ENCODE data around the gene SIRPA. TPM values are rescaled to one million over a fixed set of nuclear protein-coding genes. Genes with fewer than 3 reads are reported as not detected.
A peak's percentile ranks its signal among the peaks of the same experiment; 100 is the strongest.

Gene SIRPA
- total and polyA plus RNA-seq, 2 of the 4 experiments (the other 2 are of a cell fraction) = 9.9 to 40.2 TPM

DNA sequence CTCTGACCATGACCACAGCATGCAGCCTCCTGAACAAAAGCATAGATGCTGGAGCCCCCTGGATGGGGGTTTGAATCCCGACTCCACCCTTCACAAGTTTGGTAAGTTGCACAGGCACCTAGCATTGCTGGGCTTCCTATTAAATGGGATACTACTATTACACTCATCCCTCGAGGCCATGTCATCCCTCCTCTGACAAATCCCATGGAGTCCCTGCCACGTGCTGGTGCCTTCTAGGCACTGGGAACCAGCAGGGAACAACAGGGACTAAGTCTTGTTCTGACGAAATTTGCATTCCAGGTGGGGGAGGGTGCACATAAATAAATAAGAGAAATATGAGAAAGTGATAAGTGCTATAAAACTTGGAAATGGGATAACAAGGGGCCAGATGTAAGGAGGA, 15.3 kb upstream of the SIRPA start:
- Histone ChIP-seq H3K4me1 (ENCODE audit: control insufficient read depth, insufficient read depth, low read length) (peaks cover 7% of the 10 kb centered on the region), H3K4ac (ENCODE audit: low read depth, low read length) (no peak overlapping the region), H3K9me3 (ENCODE audit: control insufficient read depth, insufficient read depth, low read length) (no peaks in the 10 kb centered on the region), H3K27me3 (ENCODE audit: control insufficient read depth, insufficient read depth, low read length) (peaks cover 10% of the 10 kb centered on the region; the same call in 1 of the 2 replicates), H3K18ac (ENCODE audit: low read depth, low read length) (no peak overlapping the region), H3K23ac (ENCODE audit: low read depth, low read length) (no peak overlapping the region), H2BK20ac (ENCODE audit: low read depth, low read length) (no peak overlapping the region), H4K20me1 (ENCODE audit: insufficient read depth, low read length) (no peaks in the 10 kb centered on the region), H2AK9ac (replicated peaks; ENCODE audit: low read depth, low read length, poor library complexity) (no peak overlapping the region), H3K56ac (ENCODE audit: extremely low read depth, insufficient read depth, low read length) (no peak overlapping the region), H2BK120ac (ENCODE audit: low read depth, low read length) (no peak overlapping the region), H3K9ac (ENCODE audit: low read depth, low read length) (no peak overlapping the region), H3K36me3 (ENCODE audit: control insufficient read depth, insufficient read depth, low read length) (no peaks in the 10 kb centered on the region), H3K9me1 (ENCODE audit: insufficient read depth, low read length) (peaks cover 3% of the 10 kb centered on the region; the same call in 1 of the 2 replicates), H2AFZ (replicated peaks; ENCODE audit: low read length, poor library complexity) (no peak overlapping the region), H3K14ac (replicated peaks; ENCODE audit: low read depth, low read length) (no peak overlapping the region), H2BK5ac (ENCODE audit: low read depth, low read length, poor library complexity, severe bottlenecking) (no peak overlapping the region), H3K4me3 (ENCODE audit: insufficient read depth, low read depth, low read length) (no peak overlapping the region), H3K79me1 (ENCODE audit: low read depth in 1 of 2, low read length in 2 of 2) (no peaks in the 10 kb centered on the region), H4K8ac (ENCODE audit: low read depth in 2 of 2, low read length in 2 of 2) (no peak overlapping the region), H3K4me2 (ENCODE audit: low read depth, low read length) (no peak overlapping the region; the same call in 1 of the 2 replicates), H2BK15ac (ENCODE audit: low read depth, low read length) (no peak overlapping the region), H4K5ac (ENCODE audit: low read depth, low read length) (0 out of 2 replicates have a peak overlapping the region, but pooled peaks have one; percentile 43), H2AK5ac (ENCODE audit: low read depth, low read length) (no peak overlapping the region), H3K27ac (ENCODE audit: insufficient read depth, low read length) (no peak overlapping the region), H4K91ac (ENCODE audit: insufficient read depth, low read depth, low read length) (no peak overlapping the region)
- POLR2A ChIA-PET (ENCODE audit: unreplicated experiment) = no interaction called here
- in situ Hi-C loops (cut with MboI; ENCODE audit: low sequenced_read_pairs) (no loop called here), intact Hi-C loops (cut with micrococcal nuclease) (no loop called here), dilution Hi-C loops (cut with HindIII; ENCODE audit: low sequenced_read_pairs, unreplicated experiment) (no loop called here)
- ATAC-seq (ENCODE audit: low read depth) (no peak; the same call in 1 of the 2 replicates), DNase-seq (peak; percentile 39)
- BruUV-seq (replicated peaks) = no TSS peak
- 11% methylated on average over 1 of the region's 4 CpGs; no CpG with 5 or more reads in 1 of the 2 experiments for WGBS, 2 experiments (ENCODE audit: extremely low coverage in 2 of 2, insufficient read length in 1 of 2)
- TF ChIP-seq CEBPB (IDR thresholded peaks at IDR 0.05; ENCODE audit: low read depth, low read length) (peak; percentile 25; the same call in 1 of the 2 replicates), BHLHE40 (IDR thresholded peaks at IDR 0.05; ENCODE audit: low read depth, low read length) (0 out of 2 replicates have a peak, but pooled peaks have one; percentile 6), RFX5 (IDR thresholded peaks at IDR 0.05; ENCODE audit: low read depth, low read length) (no peak), FOS (IDR thresholded peaks at IDR 0.05; ENCODE audit: low read depth, low read length) (no peak), SMC3 (IDR thresholded peaks at IDR 0.05; ENCODE audit: low read depth, low read length) (no peak), POLR2A (IDR thresholded peaks at IDR 0.05; ENCODE audit: low read depth, low read length) (no peak)
- CTCF ChIA-PET = no interaction called here
